ENCODE data around the gene RFTN1.

DNA sequence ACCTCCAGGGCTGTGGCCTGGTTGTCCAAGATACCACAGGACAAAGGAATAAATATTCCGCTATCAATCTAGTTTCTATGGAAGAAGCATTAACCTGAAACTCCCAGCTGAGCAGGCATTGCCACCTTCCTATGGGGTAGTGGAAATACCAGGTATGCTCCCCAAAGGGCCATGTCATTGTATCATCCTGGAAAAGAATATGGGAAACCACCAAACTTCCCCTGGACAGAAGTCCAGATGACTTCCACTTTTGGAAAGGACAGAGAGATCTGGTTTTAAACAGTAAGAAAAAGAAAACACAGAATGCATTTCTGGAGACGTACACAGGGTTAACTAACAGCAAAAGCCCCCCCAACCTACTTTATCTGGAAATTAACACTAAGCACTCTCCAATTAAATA, 100.2 kb downstream of the RFTN1 start:
- TF ChIP-seq, protein P1, sequence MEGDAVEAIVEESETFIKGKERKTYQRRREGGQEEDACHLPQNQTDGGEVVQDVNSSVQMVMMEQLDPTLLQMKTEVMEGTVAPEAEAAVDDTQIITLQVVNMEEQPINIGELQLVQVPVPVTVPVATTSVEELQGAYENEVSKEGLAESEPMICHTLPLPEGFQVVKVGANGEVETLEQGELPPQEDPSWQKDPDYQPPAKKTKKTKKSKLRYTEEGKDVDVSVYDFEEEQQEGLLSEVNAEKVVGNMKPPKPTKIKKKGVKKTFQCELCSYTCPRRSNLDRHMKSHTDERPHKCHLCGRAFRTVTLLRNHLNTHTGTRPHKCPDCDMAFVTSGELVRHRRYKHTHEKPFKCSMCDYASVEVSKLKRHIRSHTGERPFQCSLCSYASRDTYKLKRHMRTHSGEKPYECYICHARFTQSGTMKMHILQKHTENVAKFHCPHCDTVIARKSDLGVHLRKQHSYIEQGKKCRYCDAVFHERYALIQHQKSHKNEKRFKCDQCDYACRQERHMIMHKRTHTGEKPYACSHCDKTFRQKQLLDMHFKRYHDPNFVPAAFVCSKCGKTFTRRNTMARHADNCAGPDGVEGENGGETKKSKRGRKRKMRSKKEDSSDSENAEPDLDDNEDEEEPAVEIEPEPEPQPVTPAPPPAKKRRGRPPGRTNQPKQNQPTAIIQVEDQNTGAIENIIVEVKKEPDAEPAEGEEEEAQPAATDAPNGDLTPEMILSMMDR (IDR thresholded peaks at IDR 0.05): no peak
- TF ChIP-seq EZH2 (IDR thresholded peaks at IDR 0.05) (no peak), EZH2phosphoT487 (IDR thresholded peaks at IDR 0.05) (no peak)
